UCSD-AML1 (cell line): ENCODE results near the gene AOPEP.

Experiments
- DNase-seq: peaks from one replicate; lab custom pipeline; 2025; ENCODE audit not compliant: unreplicated experiment; lab: John Stamatoyannopoulos, UW

AOPEP gene

GRCh38 chr9:95026148-95026524 is 299.6 kb downstream of the AOPEP start:
- no peak for DNase-seq

- no peak for DNase-seq
Observed at GRCh38 chr9:95027914-95028852, 301.7 kb downstream of the AOPEP start.

- DNase-seq, result no peak
Observed at GRCh38 chr9:95028853-95029219, 302.3 kb downstream of the AOPEP start.

- no peak for DNase-seq
Observed at GRCh38 chr9:95029288-95029687, 302.8 kb downstream of the AOPEP start.

- no peak for DNase-seq
Observed at GRCh38 chr9:95029720-95030119, 303.2 kb downstream of the AOPEP start.

GRCh38 chr9:95030344-95030743 is 303.8 kb downstream of the AOPEP start:
- no peak for DNase-seq

GRCh38 chr9:95030920-95031642 is 304.6 kb downstream of the AOPEP start:
- no peak for DNase-seq

- no peak for DNase-seq
Observed at GRCh38 chr9:95031711-95032461, 305.4 kb downstream of the AOPEP start.

- no peak for DNase-seq
Observed at GRCh38 chr9:95032580-95033341, 306.3 kb downstream of the AOPEP start.

- no peak for DNase-seq
Observed at GRCh38 chr9:95035846-95036245, 309.3 kb downstream of the AOPEP start.

- DNase-seq, result no peak
Observed at GRCh38 chr9:95036676-95037075, 310.2 kb downstream of the AOPEP start.

GRCh38 chr9:95037789-95038521 is 311.5 kb downstream of the AOPEP start:
- no peak for DNase-seq

GRCh38 chr9:95038666-95039065 is 312.2 kb downstream of the AOPEP start:
- no peak for DNase-seq

- DNase-seq, result no peak
Observed at GRCh38 chr9:95040106-95040505, 313.6 kb downstream of the AOPEP start.

- DNase-seq, result no peak
Observed at GRCh38 chr9:95043826-95044225, 317.3 kb downstream of the AOPEP start.

- DNase-seq, result no peak
Observed at GRCh38 chr9:95044731-95045508, 318.4 kb downstream of the AOPEP start.

- no peak for DNase-seq
Observed at GRCh38 chr9:95045751-95046150, 319.3 kb downstream of the AOPEP start.

- no peak for DNase-seq
Observed at GRCh38 chr9:95047452-95048224, 321.1 kb downstream of the AOPEP start.
